Measurements from ENCODE around the gene GSTM4. TPM values are rescaled to one million over a fixed set of nuclear protein-coding genes. Genes with fewer than 3 reads are reported as not detected.

GSTM4 gene
- total and polyA plus RNA-seq, 2 experiments from 2014 or later, result 12.8 to 12.9 TPM

DNA sequence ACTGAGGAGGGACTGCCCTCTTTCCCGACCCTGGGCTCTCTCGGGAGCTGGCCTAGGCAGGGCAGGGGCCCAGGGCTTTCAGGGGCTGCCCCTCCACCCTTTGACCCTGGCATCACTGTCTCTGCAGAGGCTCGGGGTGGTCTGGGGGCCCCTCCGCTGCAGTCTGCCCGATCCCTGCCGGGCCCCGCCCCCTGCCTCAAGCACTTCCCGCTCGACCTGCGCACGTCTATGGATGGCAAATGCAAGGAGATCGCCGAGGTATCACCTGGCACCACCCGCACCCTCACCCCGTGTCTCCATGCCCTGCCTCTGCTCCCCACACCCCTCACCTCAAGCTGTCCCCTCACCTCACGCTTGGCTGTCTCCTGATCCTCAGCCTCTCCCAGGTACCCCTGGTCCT, 30.7 kb upstream of the GSTM4 start:
- Histone ChIP-seq H4K20me1 (replicated peaks; ENCODE audit: insufficient read depth) (peaks cover 4% of the 10 kb centered on the region; the same call in 1 of the 2 replicates), H3K4me3 (no peak overlapping the region), H3K4me1 (ENCODE audit: insufficient read depth) (peaks cover 7% of the 10 kb centered on the region; the same call in 1 of the 2 replicates), H2AFZ (no peak overlapping the region), H3K4me2 (no peak overlapping the region), H3K79me2 (replicated peaks; ENCODE audit: insufficient read depth) (peaks cover 33% of the 10 kb centered on the region), H3F3A (replicated peaks; ENCODE audit: low read depth) (no peaks in the 10 kb centered on the region), H3K27me3 (ENCODE audit: insufficient read depth) (no peaks in the 10 kb centered on the region), H3K36me3 (ENCODE audit: insufficient read depth) (no peaks in the 10 kb centered on the region), H3K9me2 (ENCODE audit: insufficient read depth) (no peaks in the 10 kb centered on the region), H3K27ac (ENCODE audit: low read depth) (no peak overlapping the region)
- Mint-ChIP-seq H3K27me3 (ENCODE audit: insufficient read depth, low read depth, poor library complexity) (peaks cover 7% of the 10 kb centered on the region), H3K9me3 (no peaks in the 10 kb centered on the region), H3K4me3 (no peak overlapping the region), H3K36me3 (ENCODE audit: low read depth) (peaks cover 23% of the 10 kb centered on the region), H3K27ac (no peak overlapping the region), H3K4me1 (peaks cover 31% of the 10 kb centered on the region)
- ATAC-seq (no peak), DNase-seq (ENCODE audit: low spot score) (no peak)
- TF ChIP-seq POLR2AphosphoS5 (IDR thresholded peaks at IDR 0.05; ENCODE audit: low read depth) (no peak), ZNF114 (CRISPR knock-in tag; IDR thresholded peaks at IDR 0.05) (no peak), JUNB (IDR thresholded peaks at IDR 0.05; ENCODE audit: unreplicated experiment) (no peak)

GRCh38 chr1:109625601-109626560, 30.0 kb upstream of the GSTM4 start:
- no peaks in the 10 kb centered on the region for H3K9me3 Mint-ChIP-seq
- Histone ChIP-seq H2AFZ (no peak overlapping the region), H4K20me1 (replicated peaks; ENCODE audit: insufficient read depth) (peaks cover 4% of the 10 kb centered on the region; the same call in 1 of the 2 replicates), H3K27me3 (ENCODE audit: insufficient read depth) (no peaks in the 10 kb centered on the region), H3K4me1 (ENCODE audit: insufficient read depth) (peaks cover 7% of the 10 kb centered on the region; the same call in 1 of the 2 replicates), H3K9me2 (ENCODE audit: insufficient read depth) (no peaks in the 10 kb centered on the region), H3F3A (replicated peaks; ENCODE audit: low read depth) (no peaks in the 10 kb centered on the region), H3K4me2 (no peak overlapping the region), H3K36me3 (ENCODE audit: insufficient read depth) (no peaks in the 10 kb centered on the region), H3K4me3 (no peak overlapping the region), H3K27ac (ENCODE audit: low read depth) (no peak overlapping the region), H3K79me2 (replicated peaks; ENCODE audit: insufficient read depth) (peaks cover 29% of the 10 kb centered on the region)
- TF ChIP-seq, protein P1, sequence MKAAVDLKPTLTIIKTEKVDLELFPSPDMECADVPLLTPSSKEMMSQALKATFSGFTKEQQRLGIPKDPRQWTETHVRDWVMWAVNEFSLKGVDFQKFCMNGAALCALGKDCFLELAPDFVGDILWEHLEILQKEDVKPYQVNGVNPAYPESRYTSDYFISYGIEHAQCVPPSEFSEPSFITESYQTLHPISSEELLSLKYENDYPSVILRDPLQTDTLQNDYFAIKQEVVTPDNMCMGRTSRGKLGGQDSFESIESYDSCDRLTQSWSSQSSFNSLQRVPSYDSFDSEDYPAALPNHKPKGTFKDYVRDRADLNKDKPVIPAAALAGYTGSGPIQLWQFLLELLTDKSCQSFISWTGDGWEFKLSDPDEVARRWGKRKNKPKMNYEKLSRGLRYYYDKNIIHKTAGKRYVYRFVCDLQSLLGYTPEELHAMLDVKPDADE (IDR thresholded peaks at IDR 0.05), result no peak
- TF ChIP-seq CTCF (conservative IDR thresholded peaks at IDR 0.05; ENCODE audit: low read depth in 2 of 2), result no peak; a peak in 1 of 4 replicates
- TF ChIP-seq NANOG (IDR thresholded peaks at IDR 0.05; ENCODE audit: borderline replicate concordance), result no peak
- TF ChIP-seq ZNF114 (CRISPR knock-in tag; IDR thresholded peaks at IDR 0.05), result no peak
- TF ChIP-seq JUNB (IDR thresholded peaks at IDR 0.05; ENCODE audit: unreplicated experiment), result no peak
- TF ChIP-seq EZH2phosphoT487 (IDR thresholded peaks at IDR 0.05; ENCODE audit: unreplicated experiment), result no peak
- no peak for TF ChIP-seq ZNF331 (CRISPR knock-in tag; IDR thresholded peaks at IDR 0.05; ENCODE audit: low read depth)
- no peak for TF ChIP-seq CREB1 (CRISPR knock-in tag; IDR thresholded peaks at IDR 0.05; ENCODE audit: low read depth)
- no peak for TF ChIP-seq POLR2AphosphoS5 (IDR thresholded peaks at IDR 0.05; ENCODE audit: low read depth)
- TF ChIP-seq EZH2 (IDR thresholded peaks at IDR 0.05; ENCODE audit: low read depth, unreplicated experiment), result no peak
- TF ChIP-seq ZNF462 (CRISPR knock-in tag; IDR thresholded peaks at IDR 0.05), result no peak
- peaks cover 23% of the 10 kb centered on the region for H3K36me3 Mint-ChIP-seq (ENCODE audit: low read depth)
- H3K4me3 Mint-ChIP-seq, result no peak overlapping the region
- DNase-seq (ENCODE audit: low spot score) (no peak), ATAC-seq (peak; percentile 14; the same call in 2 of the 3 replicates)
- H3K27ac Mint-ChIP-seq, result peak overlapping the region; percentile 86
- H3K4me1 Mint-ChIP-seq, result peaks cover 31% of the 10 kb centered on the region
- peaks cover 7% of the 10 kb centered on the region for H3K27me3 Mint-ChIP-seq (ENCODE audit: insufficient read depth, low read depth, poor library complexity)
